ENCODE results near the gene COL1A1.

COL1A1 gene

GRCh38 chr17:50201276-50201854 is at the start of gene COL1A1:
TSS of gene COL1A1 (minus strand) at chr17:50201631. CDS start at chr17:50201513, 118 bp downstream.
- DNase-seq (ENCODE audit: low read depth in 1 of 2, low spot score in 1 of 2) = no peak

- no peak for DNase-seq (ENCODE audit: low read depth in 1 of 2, low spot score in 1 of 2)
Measured at GRCh38 chr17:50248255-50248654, 46.8 kb upstream of the COL1A1 start.

DNA sequence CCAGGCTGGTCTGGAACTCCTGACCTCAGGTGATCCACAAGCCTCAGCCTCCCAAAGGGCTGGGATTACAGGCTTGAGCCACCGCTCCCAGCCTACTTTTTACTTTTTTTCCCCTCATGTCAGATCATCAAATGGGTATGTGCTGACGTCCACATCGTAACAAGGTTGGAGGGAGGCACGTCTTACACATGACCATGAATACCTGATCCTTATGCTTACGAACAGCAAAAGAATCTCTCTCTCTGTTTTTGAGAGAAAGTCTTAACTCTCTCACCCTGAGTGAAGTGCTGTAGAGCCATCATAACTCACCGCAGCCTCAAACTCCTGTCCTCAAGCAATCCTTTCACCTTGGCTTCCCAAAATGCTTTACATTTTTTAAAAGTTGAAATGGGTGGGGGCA is 43.3 kb upstream of the COL1A1 start:
- no peak for DNase-seq (ENCODE audit: low read depth in 1 of 2, low spot score in 1 of 2)

DNA sequence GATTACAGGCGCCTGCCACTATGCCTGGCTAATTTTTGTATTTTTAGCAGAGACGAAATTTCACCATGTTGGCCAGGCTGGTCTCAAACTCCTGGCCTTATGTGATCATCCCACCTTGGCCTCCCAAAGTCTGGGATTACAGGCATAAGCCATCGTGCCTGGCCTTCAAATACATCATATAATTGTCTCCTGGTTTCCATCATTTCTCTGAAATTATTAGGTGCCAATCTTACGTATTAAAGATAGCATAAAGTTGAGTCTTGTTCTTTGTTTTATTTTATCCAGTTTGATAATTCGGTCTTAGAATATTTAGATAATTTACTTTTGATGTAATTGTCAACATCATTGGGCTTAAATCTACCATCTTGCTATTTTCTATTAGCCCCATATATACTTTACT is 40.0 kb upstream of the COL1A1 start:
- no peak for DNase-seq (ENCODE audit: low read depth in 1 of 2, low spot score in 1 of 2)

DNA sequence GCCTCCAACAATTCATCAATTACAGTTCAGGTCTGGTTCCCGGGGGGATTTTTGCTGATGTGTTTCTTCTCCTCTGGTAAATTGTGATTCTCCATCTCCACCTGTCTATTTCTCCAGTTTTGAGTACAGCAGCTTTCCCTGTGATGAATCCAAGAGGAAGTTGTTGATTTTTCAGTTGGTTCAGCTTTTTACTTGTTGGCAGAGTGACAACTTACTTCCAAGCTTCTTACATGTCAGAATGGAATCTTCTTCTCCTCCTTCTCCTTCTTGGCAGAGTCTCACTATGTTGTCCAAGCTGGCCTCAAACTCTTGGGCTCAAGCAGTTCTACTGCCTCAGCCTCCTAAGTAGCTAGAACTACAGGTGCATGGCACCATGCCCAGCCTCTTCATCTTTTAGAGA is 39.4 kb upstream of the COL1A1 start:
- DNase-seq (ENCODE audit: low read depth in 1 of 2, low spot score in 1 of 2) = no peak

GRCh38 chr17:50239937-50240336 is 38.5 kb upstream of the COL1A1 start:
- DNase-seq (ENCODE audit: low read depth in 1 of 2, low spot score in 1 of 2) = no peak

DNA sequence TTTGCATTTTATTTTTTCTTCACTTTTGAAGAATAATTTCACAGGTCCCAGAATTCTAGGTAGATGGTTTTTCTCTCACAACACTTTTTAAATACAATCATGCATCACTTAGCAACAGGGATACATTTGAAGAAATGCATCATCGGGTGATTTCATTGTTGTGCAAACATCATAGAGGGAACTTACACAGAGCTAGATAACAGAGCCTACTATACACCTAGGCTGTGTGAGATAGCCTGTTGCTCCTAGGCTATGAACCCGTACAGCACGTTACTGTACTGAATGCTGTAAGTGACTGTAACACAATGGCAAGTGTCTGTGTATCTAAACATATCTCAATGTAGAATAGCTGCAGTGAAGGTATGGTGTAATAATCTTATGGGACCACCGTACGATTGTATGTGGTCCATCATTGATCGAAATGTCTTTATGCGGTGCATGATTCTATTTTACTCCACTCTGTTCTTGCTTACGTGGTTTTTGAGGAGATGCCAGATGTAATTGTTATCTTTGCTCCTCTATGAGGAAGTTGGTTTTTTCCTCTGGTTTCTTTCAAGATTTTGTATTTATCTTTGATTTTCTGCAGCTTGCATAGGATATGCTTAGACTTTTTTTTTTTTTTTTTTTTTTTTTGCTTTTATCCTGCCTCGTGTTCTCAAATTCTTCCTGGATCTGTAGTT is 37.3 kb upstream of the COL1A1 start:
- DNase-seq (ENCODE audit: low read depth in 1 of 2, low spot score in 1 of 2) = no peak

- no peak for DNase-seq (ENCODE audit: low read depth in 1 of 2, low spot score in 1 of 2)
Measured at GRCh38 chr17:50237901-50238300, 36.5 kb upstream of the COL1A1 start.

GRCh38 chr17:50234581-50234980 is 33.1 kb upstream of the COL1A1 start:
- DNase-seq (ENCODE audit: low read depth in 1 of 2, low spot score in 1 of 2) = no peak

- no peak for DNase-seq (ENCODE audit: low read depth in 1 of 2, low spot score in 1 of 2)
Measured at GRCh38 chr17:50225701-50226240, 24.3 kb upstream of the COL1A1 start.

DNA sequence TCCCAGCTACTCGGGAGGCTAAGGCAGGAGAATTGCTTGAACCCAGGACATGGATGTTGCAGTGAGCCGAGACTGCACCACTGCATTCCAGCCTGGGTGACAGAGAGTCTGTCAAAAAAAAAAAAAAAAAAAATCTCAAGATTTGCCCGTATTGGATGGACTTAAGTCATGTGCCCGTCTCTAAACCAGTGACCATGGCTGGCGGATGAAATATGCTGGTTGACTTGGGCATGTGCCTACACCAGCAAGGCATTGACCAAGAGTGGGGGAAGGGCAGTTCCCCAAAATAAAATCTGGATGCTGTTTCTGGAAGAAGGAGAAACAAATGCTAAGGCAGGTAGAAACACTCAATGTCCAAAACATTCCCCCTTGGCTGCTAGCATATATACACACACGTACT is 21.5 kb upstream of the COL1A1 start:
- DNase-seq (ENCODE audit: low read depth in 1 of 2, low spot score in 1 of 2) = no peak

DNA sequence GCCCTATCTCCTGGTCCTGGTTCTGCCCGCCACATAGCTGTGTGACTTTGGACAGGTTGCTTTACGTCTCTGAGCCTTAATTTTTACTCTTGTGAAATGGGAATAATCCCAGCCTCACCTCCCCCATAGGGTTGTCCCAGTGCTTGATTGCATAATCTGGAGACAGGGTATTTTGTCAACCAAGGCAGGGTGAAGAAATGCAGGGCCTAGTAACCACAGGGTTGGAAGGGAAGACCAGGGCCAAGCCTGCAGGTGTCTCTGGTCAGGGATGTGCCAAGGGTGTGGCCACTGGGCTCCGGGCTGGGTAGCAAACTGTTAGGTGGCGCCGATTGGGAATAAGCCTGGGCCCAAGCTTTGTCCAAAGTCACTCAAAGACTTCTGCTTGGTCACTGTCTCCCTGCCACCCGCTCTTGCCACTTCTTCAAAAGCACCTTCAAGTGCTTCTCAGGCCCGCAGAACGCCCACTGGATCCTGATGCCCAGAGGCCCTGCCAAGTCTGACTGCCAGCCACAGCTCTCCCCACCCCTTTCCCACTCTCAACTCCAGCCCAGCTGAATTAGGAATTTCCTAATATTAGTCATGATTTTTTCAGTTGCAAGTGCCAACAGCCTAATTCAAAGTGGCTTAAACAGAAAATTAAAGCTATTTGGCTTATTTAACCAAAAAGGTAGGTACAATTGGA is 20.6 kb upstream of the COL1A1 start:
- DNase-seq (ENCODE audit: low read depth in 1 of 2, low spot score in 1 of 2) = no peak

GRCh38 chr17:50221266-50221863 is 19.9 kb upstream of the COL1A1 start:
- DNase-seq (ENCODE audit: low read depth in 1 of 2, low spot score in 1 of 2) = no peak

DNA sequence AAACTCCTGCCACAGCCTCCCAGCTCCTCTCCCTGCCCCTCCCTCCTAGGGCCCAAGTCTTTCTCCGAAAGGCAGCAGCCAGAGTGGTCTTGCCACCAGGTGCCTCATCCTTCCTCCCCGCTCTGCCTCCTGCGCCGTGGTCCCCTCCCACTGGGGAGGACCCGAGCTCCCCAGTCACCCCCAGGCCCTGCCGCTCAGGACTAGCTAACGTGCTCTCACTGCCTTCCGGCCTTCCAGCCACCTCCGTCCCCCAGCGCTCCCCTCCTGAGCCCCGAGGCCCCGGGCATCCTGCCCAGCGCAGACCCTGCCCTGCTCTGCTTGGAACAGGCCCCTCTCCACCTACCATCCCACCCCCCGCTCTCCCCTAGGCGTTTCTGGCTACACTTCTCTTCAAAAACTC is 19.4 kb upstream of the COL1A1 start:
- DNase-seq (ENCODE audit: low read depth in 1 of 2, low spot score in 1 of 2) = no peak

- no peak for DNase-seq (ENCODE audit: low read depth in 1 of 2, low spot score in 1 of 2)
Measured at GRCh38 chr17:50219939-50220465, 18.6 kb upstream of the COL1A1 start.

DNA sequence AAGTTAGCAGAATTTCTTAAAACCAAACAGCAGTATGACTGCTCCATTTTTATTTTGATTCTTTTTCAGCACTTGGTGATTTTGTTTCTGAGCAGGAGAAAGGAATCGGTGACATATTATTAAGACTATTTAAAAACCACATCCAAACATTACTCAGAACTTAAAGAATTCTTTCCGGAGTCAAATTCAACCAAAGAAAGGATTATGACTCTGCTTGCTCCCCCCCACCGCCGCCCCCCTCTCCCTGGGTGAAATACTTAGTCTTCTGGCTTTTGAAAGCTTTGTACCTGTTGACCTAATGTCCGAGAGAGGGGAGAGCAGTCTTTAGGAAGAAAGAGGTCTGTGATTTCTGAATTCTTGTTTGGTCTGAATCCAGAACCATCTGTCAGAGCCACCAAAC is 17.9 kb upstream of the COL1A1 start:
- DNase-seq (ENCODE audit: low read depth in 1 of 2, low spot score in 1 of 2) = no peak

DNA sequence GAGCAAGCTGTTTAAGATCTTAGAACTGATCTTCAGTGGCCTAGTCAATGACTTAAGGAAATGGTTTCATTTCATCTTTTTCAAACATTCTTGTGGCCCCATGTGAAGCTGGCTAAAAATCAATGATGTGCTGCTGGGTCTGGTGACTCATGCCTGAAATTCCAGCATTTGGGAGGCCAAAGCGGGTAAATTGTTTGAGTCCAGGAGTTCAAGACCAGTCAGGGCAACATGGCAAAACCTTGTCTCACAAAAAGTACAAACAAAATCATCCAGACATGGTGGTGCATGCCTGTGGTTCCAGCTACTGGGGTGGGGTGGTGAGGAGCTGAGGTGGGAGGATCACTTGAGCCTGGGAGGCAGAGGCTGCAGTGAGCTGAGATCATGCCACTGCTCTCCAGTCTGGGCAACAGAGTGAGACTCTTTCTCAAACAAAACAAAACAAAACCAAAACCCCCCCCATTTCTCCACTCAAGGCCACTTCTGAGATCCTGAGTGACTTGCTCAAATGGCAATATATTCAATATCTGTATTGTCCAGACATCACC is 17.4 kb upstream of the COL1A1 start:
- no peak for DNase-seq (ENCODE audit: low read depth in 1 of 2, low spot score in 1 of 2)

- DNase-seq (ENCODE audit: low read depth in 1 of 2, low spot score in 1 of 2) = no peak
Measured at GRCh38 chr17:50218071-50218759, 16.8 kb upstream of the COL1A1 start.

GRCh38 chr17:50217591-50217990 is 16.2 kb upstream of the COL1A1 start:
- no peak for DNase-seq (ENCODE audit: low read depth in 1 of 2, low spot score in 1 of 2)

DNA sequence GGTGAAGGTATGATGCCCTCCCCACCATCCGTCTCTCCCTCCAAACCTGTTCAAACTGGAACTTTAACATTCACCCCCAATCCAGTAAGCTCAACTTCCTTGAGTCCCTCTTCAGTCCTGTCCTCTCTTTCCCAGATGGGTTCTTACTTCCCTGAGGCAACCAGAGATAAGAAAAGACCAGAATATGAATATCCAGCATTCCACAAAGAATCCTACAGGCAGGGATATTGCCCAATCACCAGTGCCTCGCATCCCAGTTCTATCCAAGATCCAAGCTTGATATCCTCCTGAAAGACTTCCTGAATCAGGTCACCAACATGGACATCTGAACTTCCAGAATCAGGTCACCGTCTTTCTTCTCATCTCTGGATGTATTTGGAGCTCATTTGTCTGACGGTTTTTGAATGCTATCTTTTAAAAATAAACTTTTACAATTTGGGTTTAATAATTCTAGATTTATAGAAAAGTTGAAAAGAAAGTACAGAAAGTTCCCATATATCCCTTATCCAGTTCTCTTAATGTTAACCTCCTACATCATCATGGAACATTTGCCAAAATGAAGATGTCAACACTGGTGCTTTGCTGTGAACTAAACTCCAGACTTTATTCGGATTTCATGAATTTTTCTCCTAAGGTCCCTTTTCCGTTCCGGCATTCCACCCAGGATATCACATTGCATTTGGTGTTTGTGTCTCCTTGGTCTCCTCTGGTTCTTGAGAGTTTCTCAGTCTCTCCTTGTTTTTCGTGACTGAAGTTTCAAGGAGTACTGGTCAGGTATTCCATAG is 13.7 kb upstream of the COL1A1 start:
- DNase-seq (ENCODE audit: low read depth in 1 of 2, low spot score in 1 of 2) = no peak

All from stimulated activated CD4-positive, alpha-beta T cell treated with anti-CD3 and anti-CD28 coated beads, Interleukin-15, amount 100 ng/mL, for 1 hour (primary cell).